ENCODE results near the gene PFDN2. TPM values are rescaled to one million over a fixed set of nuclear protein-coding genes. Genes with fewer than 3 reads are reported as not detected.

The PFDN2 gene
- total and polyA plus RNA-seq, 2 of the 8 experiments (the other 6 are each of a cell fraction or from before 2014, with no cell fraction given): 66.2 to 71.2 TPM

GRCh38 chr1:161165742-161166668, 48.2 kb upstream of the PFDN2 start, which contains the start of gene PPOX (continued):
- TF ChIP-seq GABPA (IDR thresholded peaks at IDR 0.05; ENCODE audit: borderline replicate concordance, insufficient read depth, low read length): no peak
- TF ChIP-seq CBX8 (IDR thresholded peaks at IDR 0.05; ENCODE audit: borderline replicate concordance, low read depth, low read length): no peak
- no peak for TF ChIP-seq HDAC2 (IDR thresholded peaks at IDR 0.05; ENCODE audit: borderline replicate concordance in 1 of 2, low read depth in 2 of 2, low read length in 2 of 2)
- no peak for TF ChIP-seq BCL11A (IDR thresholded peaks at IDR 0.05; ENCODE audit: low read depth in 2 of 2, low read length in 2 of 2)
- TF ChIP-seq EZH2 (IDR thresholded peaks at IDR 0.05; ENCODE audit: low read depth, low read length, severe bottlenecking): no peak
- TF ChIP-seq, protein P1, sequence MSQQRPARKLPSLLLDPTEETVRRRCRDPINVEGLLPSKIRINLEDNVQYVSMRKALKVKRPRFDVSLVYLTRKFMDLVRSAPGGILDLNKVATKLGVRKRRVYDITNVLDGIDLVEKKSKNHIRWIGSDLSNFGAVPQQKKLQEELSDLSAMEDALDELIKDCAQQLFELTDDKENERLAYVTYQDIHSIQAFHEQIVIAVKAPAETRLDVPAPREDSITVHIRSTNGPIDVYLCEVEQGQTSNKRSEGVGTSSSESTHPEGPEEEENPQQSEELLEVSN (IDR thresholded peaks at IDR 0.05): peak; percentile 88
- 0 out of 3 replicates have a peak, but pooled peaks of 1 of the 2 experiments have one; percentile 14 for TF ChIP-seq EP300 (IDR thresholded peaks at IDR 0.05; ENCODE audit: borderline replicate concordance in 1 of 2, low read depth in 2 of 2, low read length in 2 of 2)
- TF ChIP-seq NRF1 (IDR thresholded peaks at IDR 0.05; ENCODE audit: low read depth, low read length): no peak
- TF ChIP-seq CEBPB (IDR thresholded peaks at IDR 0.05; ENCODE audit: low read depth, low read length): no peak
- no peak for TF ChIP-seq USF2 (IDR thresholded peaks at IDR 0.05; ENCODE audit: low read length)
- no peak for TF ChIP-seq SIRT6 (IDR thresholded peaks at IDR 0.05; ENCODE audit: low read length)
- TF ChIP-seq KDM5A (IDR thresholded peaks at IDR 0.05; ENCODE audit: low read length): no peak
- no peak for TF ChIP-seq TCF12 (IDR thresholded peaks at IDR 0.05; ENCODE audit: low read depth, low read length)
- TF ChIP-seq RAD21 (IDR thresholded peaks at IDR 0.05 in 1 of 2, conservative IDR thresholded peaks at IDR 0.05 in 1 of 2; ENCODE audit: low read depth in 2 of 2, low read length in 2 of 2): no peak
- peak; percentile 68; the same call in 1 of the 2 replicates for TF ChIP-seq SP1 (IDR thresholded peaks at IDR 0.05; ENCODE audit: low read depth, low read length)
- peak; percentile 55; the same call in 1 of the 2 replicates for TF ChIP-seq SP4 (IDR thresholded peaks at IDR 0.05; ENCODE audit: low read length)
- TF ChIP-seq HDAC6 (IDR thresholded peaks at IDR 0.05; ENCODE audit: low read depth, low read length): no peak
- peak; percentile 56 for TF ChIP-seq CREB1 (IDR thresholded peaks at IDR 0.05)
- TF ChIP-seq SP2 (IDR thresholded peaks at IDR 0.05; ENCODE audit: low read length): no peak
- TF ChIP-seq PHF8 (conservative IDR thresholded peaks at IDR 0.05; ENCODE audit: low read depth, low read length): peak; percentile 40; the same call in 1 of the 2 replicates
- no peak for TF ChIP-seq POU5F1 (IDR thresholded peaks at IDR 0.05; ENCODE audit: low read depth, low read length)
- peak; percentile 76 for TF ChIP-seq ASH2L (IDR thresholded peaks at IDR 0.05; ENCODE audit: low read length)

All from H1 (cell line).